Measurements from ENCODE around the gene DTWD2.

DNA sequence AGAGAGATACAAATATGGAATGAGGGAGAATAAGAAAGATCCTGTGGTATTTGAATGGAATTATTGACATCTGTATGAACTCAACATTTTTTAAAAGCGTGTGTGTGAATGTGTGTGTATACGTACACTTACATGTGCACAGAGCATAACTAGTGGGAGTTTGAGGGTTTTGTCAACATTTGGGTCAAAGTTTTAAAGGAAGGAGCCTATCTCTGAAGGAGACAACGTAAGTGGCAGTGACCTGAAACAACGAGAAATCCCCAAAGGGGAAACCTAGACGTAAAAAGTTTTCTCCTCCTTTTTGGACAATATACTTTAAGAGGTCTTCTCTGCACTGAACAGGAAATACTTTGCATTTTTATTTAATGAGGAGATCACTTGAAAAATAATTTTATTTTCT lies 40.2 kb upstream of the DTWD2 start:
- TF ChIP-seq, protein P1, sequence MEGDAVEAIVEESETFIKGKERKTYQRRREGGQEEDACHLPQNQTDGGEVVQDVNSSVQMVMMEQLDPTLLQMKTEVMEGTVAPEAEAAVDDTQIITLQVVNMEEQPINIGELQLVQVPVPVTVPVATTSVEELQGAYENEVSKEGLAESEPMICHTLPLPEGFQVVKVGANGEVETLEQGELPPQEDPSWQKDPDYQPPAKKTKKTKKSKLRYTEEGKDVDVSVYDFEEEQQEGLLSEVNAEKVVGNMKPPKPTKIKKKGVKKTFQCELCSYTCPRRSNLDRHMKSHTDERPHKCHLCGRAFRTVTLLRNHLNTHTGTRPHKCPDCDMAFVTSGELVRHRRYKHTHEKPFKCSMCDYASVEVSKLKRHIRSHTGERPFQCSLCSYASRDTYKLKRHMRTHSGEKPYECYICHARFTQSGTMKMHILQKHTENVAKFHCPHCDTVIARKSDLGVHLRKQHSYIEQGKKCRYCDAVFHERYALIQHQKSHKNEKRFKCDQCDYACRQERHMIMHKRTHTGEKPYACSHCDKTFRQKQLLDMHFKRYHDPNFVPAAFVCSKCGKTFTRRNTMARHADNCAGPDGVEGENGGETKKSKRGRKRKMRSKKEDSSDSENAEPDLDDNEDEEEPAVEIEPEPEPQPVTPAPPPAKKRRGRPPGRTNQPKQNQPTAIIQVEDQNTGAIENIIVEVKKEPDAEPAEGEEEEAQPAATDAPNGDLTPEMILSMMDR (conservative IDR thresholded peaks at IDR 0.05; ENCODE audit: low read depth, low read length) = no peak
- TF ChIP-seq POLR2A (IDR thresholded peaks at IDR 0.05; ENCODE audit: low read depth, low read length) (no peak), MXI1 (IDR thresholded peaks at IDR 0.05; ENCODE audit: borderline replicate concordance, low read depth, low read length) (no peak), CHD1 (IDR thresholded peaks at IDR 0.05; ENCODE audit: low read depth, low read length) (no peak)
- TF ChIP-seq, protein P2, sequence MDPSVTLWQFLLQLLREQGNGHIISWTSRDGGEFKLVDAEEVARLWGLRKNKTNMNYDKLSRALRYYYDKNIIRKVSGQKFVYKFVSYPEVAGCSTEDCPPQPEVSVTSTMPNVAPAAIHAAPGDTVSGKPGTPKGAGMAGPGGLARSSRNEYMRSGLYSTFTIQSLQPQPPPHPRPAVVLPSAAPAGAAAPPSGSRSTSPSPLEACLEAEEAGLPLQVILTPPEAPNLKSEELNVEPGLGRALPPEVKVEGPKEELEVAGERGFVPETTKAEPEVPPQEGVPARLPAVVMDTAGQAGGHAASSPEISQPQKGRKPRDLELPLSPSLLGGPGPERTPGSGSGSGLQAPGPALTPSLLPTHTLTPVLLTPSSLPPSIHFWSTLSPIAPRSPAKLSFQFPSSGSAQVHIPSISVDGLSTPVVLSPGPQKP (IDR thresholded peaks at IDR 0.05; ENCODE audit: borderline replicate concordance, low read depth, low read length) = no peak
